Fibroblast of mammary gland (primary cell): Measurements from ENCODE around the gene HTR1E.

Source experiments
- DNase-seq: peaks from one replicate; pipeline ENCODE4 v3.0.0-alpha.2; 2010; ENCODE audit warnings: low read depth
- H3K4me3 ChIP-seq: 2 replicates; pipeline ENCODE4 v1.5.1; 2011; ENCODE audit warnings: low read depth, mild to moderate bottlenecking, low read length, moderate library complexity; ENCODE audit not compliant: control insufficient read depth
- TF ChIP-seq, protein P1 (sequence below): conservative IDR thresholded peaks from 2 replicates; pipeline ENCODE4 v1.5.1; 2011; ENCODE audit warnings: low read depth, low read length, inconsistent platforms; ENCODE audit not compliant: control insufficient read depth, insufficient read depth

The HTR1E gene

DNA sequence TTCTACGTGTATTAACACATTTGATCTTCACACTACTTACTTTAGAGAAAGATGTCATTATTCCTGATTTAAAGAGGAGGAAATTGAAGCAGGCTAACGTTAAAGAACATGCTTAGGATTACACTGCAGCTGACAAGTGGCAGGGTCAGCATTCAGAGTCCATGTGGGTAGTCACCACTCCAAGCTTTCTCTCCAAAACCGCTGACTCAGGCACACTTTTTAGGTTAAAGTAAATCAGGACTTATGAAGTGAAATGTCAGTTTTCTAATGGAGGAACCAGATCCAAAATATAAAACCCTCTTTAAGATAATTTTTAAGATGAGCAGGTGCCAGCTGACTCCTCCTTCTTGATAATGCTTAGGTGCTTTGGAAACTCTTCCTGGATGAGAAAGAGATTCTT is 75.4 kb downstream of the HTR1E start:
- no peak overlapping the region for H3K4me3 ChIP-seq
- TF ChIP-seq, protein P1, sequence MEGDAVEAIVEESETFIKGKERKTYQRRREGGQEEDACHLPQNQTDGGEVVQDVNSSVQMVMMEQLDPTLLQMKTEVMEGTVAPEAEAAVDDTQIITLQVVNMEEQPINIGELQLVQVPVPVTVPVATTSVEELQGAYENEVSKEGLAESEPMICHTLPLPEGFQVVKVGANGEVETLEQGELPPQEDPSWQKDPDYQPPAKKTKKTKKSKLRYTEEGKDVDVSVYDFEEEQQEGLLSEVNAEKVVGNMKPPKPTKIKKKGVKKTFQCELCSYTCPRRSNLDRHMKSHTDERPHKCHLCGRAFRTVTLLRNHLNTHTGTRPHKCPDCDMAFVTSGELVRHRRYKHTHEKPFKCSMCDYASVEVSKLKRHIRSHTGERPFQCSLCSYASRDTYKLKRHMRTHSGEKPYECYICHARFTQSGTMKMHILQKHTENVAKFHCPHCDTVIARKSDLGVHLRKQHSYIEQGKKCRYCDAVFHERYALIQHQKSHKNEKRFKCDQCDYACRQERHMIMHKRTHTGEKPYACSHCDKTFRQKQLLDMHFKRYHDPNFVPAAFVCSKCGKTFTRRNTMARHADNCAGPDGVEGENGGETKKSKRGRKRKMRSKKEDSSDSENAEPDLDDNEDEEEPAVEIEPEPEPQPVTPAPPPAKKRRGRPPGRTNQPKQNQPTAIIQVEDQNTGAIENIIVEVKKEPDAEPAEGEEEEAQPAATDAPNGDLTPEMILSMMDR, result no peak
- no peak for DNase-seq

DNA sequence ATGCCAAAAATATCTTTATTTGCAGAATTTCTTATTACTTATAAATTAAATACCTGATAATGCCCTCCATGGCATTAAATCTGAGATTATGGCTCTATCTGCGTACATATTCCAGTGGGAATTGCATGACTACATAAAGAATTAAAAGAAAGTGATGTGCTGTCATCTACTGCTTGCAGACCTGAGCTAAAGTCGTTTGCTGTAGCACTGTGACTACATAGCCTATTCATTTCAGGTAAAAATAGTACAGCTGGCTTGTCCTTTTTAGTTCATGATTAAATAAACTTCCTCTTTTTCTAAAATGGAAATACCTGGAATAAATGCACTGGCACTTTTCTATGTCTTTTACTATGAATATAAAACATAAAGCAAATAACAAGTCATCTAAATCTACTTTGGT is 79.4 kb downstream of the HTR1E start:
- TF ChIP-seq, protein P1, result no peak
- no peak overlapping the region for H3K4me3 ChIP-seq
- no peak for DNase-seq

DNA sequence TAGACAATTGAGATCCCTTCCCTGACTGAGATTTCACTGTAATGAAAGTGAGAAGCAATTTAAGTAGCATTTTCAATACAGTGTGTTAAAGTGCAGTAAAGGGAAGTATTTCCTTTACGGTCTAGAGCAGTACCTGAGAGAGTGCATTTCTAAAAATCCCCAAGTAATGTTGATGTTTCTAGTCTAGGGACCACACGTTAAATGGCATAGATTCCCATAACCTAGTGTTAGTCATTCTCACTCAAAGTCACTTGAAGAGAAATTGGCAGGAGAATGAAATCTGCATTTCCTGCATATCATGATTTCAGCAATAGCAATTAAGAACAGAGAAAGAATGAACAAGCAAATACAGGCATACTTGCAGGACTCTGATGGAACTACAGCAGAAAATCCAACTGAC is 89.7 kb downstream of the HTR1E start:
- peak; percentile 1 for DNase-seq
- TF ChIP-seq, protein P1, result no peak
- H3K4me3 ChIP-seq, result no peak overlapping the region

DNA sequence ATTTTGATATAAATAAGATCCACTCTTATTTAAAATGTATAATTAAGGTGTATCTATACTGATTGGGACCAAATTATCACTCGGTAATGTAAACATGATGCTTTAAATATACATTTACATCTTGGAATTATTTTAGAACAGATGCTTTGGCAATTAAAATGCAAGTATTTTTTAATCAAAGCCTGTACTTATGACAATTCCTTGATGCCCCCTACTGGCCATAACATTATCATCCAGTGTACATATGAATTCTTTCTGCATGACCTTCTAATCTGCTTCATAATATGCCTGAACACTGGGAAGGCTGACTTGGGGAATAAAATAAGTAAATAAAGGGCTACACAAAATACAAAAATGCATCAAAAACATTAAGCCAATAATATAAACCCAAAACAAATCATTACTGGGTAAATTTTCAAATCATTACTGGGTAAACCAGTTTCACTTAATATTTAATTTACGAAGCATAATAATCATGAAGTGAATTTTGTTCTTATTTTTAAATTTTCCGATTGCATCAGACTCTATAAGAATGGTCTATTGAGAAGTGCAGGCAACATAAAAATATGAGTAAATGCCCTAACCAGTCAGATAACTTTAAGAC is 92.5 kb downstream of the HTR1E start:
- TF ChIP-seq, protein P1, result peak; percentile 61
- peak; percentile 72 for DNase-seq
- H3K4me3 ChIP-seq, result no peak overlapping the region

DNA sequence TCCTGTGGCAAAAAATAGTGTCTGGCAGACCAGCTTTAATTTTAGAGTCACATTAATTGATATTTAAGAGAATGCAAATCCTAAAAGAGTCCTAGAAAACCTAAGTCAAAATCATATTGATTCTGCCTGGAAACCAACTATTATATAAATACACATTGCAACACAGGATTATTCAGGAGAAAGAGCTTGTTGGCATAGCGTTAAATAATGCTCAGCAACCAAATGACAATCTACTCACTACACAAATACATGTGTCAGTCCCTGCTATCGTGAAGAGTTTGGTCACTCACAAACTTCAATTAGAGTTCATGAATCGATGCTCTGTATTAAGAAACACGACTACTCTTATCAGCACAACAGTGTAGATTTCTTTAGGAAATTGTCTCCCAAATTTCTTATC is 103.4 kb downstream of the HTR1E start:
- H3K4me3 ChIP-seq, result no peak overlapping the region
- no peak for DNase-seq
- TF ChIP-seq, protein P1, result no peak

DNA sequence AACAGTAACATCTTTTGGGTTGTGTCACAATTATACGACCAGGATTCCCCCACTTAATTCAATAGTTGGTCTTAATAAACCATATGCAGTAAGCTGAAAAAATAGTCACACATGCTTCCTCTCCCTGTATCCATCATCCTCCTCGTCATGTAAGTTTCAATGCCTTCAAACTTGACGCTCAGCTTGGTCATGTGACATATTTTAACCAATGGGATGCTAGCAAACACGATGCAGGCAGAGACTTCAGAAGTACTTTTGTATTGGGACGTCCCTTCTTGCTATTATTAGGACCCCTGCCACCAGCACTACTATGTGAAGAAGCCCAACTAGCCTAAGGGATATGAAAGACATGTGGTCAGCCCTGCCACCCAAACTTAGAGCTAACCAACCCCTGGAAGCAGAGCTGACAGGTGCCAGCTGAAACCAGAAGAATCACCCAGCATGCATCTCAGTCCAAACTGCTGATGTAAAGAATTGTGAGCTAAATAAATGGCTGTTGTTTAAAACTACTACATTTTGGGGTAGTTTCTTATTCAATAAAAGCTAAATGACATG is 108.3 kb downstream of the HTR1E start:
- H3K4me3 ChIP-seq, result no peak overlapping the region
- TF ChIP-seq, protein P1, result no peak
- no peak for DNase-seq
